SIG-M5 (cell line): ENCODE data around the gene CPT1A.
"Not testable (repeated sequence)": the region's sequence is repeated elsewhere in the genome, so short reads cannot be mapped to it uniquely, and the experiment has no call there.

ENCODE experiments used
- DNase-seq: peaks from one replicate; lab custom pipeline; 2025; lab: John Stamatoyannopoulos, UW

The CPT1A gene

GRCh38 chr11:68841718-68842426, at the start of gene CPT1A:
Gene CPT1A, minus strand, starts transcription at chr11:68841916. Its CDS starts 26,442 bp downstream, at chr11:68815474.
- DNase-seq = no peak

- DNase-seq = no peak
Observed at GRCh38 chr11:68890490-68891231, 48.9 kb upstream of the CPT1A start.

GRCh38 chr11:68889948-68890446, 48.3 kb upstream of the CPT1A start:
- no peak for DNase-seq

- not testable (repeated sequence) for DNase-seq
Observed at GRCh38 chr11:68884827-68885226, 43.1 kb upstream of the CPT1A start.

GRCh38 chr11:68882391-68882790, 40.7 kb upstream of the CPT1A start:
- no peak for DNase-seq

GRCh38 chr11:68881320-68881719, 39.6 kb upstream of the CPT1A start:
- no peak for DNase-seq

- DNase-seq = no peak
Observed at GRCh38 chr11:68880851-68881250, 39.1 kb upstream of the CPT1A start.

GRCh38 chr11:68878022-68878421, 36.3 kb upstream of the CPT1A start:
- DNase-seq = no peak

GRCh38 chr11:68872216-68873003, 30.7 kb upstream of the CPT1A start:
- no peak for DNase-seq

GRCh38 chr11:68870470-68870869, 28.8 kb upstream of the CPT1A start:
- no peak for DNase-seq

- DNase-seq = no peak
Observed at GRCh38 chr11:68868221-68868835, 26.6 kb upstream of the CPT1A start.

GRCh38 chr11:68867066-68867465, 25.4 kb upstream of the CPT1A start:
- no peak for DNase-seq

GRCh38 chr11:68865241-68865640, 23.5 kb upstream of the CPT1A start:
- DNase-seq = no peak

- no peak for DNase-seq
Observed at GRCh38 chr11:68863553-68864265, 22.0 kb upstream of the CPT1A start.

GRCh38 chr11:68862421-68862820, 20.7 kb upstream of the CPT1A start:
- no peak for DNase-seq

GRCh38 chr11:68859123-68859522, 17.4 kb upstream of the CPT1A start:
- DNase-seq = no peak

GRCh38 chr11:68857037-68857586, 15.4 kb upstream of the CPT1A start:
- no peak for DNase-seq

- not testable (repeated sequence) for DNase-seq
Observed at GRCh38 chr11:68856425-68857030, 14.8 kb upstream of the CPT1A start.

GRCh38 chr11:68855205-68855981, 13.7 kb upstream of the CPT1A start:
- DNase-seq = no peak
